Neural cell (in vitro differentiated cells): ENCODE measurements around the gene GABPB1. TPM values are rescaled to one million over a fixed set of nuclear protein-coding genes. Genes with fewer than 3 reads are reported as not detected.
"Not testable (repeated sequence)": the region's sequence is repeated elsewhere in the genome, so short reads cannot be mapped to it uniquely, and the experiment has no call there.

Experiments
- H2AFZ ChIP-seq: fragments of 200-600, 300-800 bp; sonication (generic), shearing (Covaris generic); 2 replicates; pipeline ENCODE4 v1.6.0; 2014; ENCODE audit warnings: low read depth, mild to moderate bottlenecking, antibody characterized with exemption, low read length, moderate library complexity
- H3F3A ChIP-seq: fragments of 200-600 bp; shearing (Covaris generic); 2 replicates; pipeline ENCODE4 v1.6.1; 2016; ENCODE audit warnings: mild to moderate bottlenecking, moderate library complexity, mixed read lengths, antibody characterized with exemption, low read length; ENCODE audit not compliant: insufficient read depth, poor library complexity, severe bottlenecking
- H3K27ac ChIP-seq: fragments of 200-600, 300-800 bp; sonication (generic), shearing (Covaris generic); 2 replicates; pipeline ENCODE4 v1.5.1; 2014; ENCODE audit warnings: mild to moderate bottlenecking, low read length, moderate library complexity
- H3K27me3 ChIP-seq: fragments of 300-800, 200-600 bp; sonication (generic), shearing (Covaris generic); 2 replicates; pipeline ENCODE4 v1.6.0; 2014; ENCODE audit warnings: mild to moderate bottlenecking, low read depth, low read length, moderate library complexity; ENCODE audit not compliant: insufficient read depth
- H3K36me3 ChIP-seq: fragments of 300-800, 200-600 bp; sonication (generic), shearing (Covaris generic); 2 replicates; pipeline ENCODE4 v1.5.1; 2014; ENCODE audit warnings: mild to moderate bottlenecking, antibody characterized with exemption, low read length, moderate library complexity; ENCODE audit not compliant: insufficient read depth
- H3K4me2 ChIP-seq: fragments of 300-800, 200-600 bp; sonication (generic), shearing (Covaris generic); 2 replicates; pipeline ENCODE4 v1.6.0; 2014; ENCODE audit warnings: mild to moderate bottlenecking, low read length
- H3K4me3 ChIP-seq: fragments of 300-800, 200-600 bp; sonication (generic), shearing (Covaris generic); 2 replicates; pipeline ENCODE4 v1.5.1; 2014; ENCODE audit warnings: mild to moderate bottlenecking, low read length, moderate library complexity
- H3K79me2 ChIP-seq: fragments of 200-600 bp; shearing (Covaris generic); replicated peaks from 2 replicates; pipeline ENCODE4 v1.6.0; 2014; ENCODE audit warnings: mild to moderate bottlenecking, low read length, moderate library complexity; ENCODE audit not compliant: insufficient read depth
- H3K9ac ChIP-seq: fragments of 300-800, 200-600 bp; sonication (generic), shearing (Covaris generic); 2 replicates; pipeline ENCODE4 v1.6.1; 2016; ENCODE audit warnings: mild to moderate bottlenecking, low read length, mixed read lengths
- H3K9me2 ChIP-seq: fragments of 200-600 bp; shearing (Covaris generic); 2 replicates; pipeline ENCODE4 v1.6.1; 2016; ENCODE audit warnings: mild to moderate bottlenecking, low read length, mixed read lengths; ENCODE audit not compliant: insufficient read depth
- H3K9me3 ChIP-seq: fragments of 200-600, 300-800 bp; sonication (generic), shearing (Covaris generic); 2 replicates; pipeline ENCODE4 v1.6.1; 2016; ENCODE audit warnings: mild to moderate bottlenecking, mixed run types, low read length, moderate library complexity, mixed read lengths
- H4K20me1 ChIP-seq: fragments of 200-600 bp; shearing (Covaris generic); 2 replicates; pipeline ENCODE4 v1.6.1; 2016; ENCODE audit warnings: mild to moderate bottlenecking, mixed run types; ENCODE audit not compliant: insufficient read depth
- CTCF ChIP-seq: fragments of 450-650 bp; IDR thresholded peaks from 2 replicates; pipeline ENCODE4 v1.5.1; 2014; ENCODE audit warnings: antibody characterized with exemption, mild to moderate bottlenecking, moderate library complexity; ENCODE audit not compliant: poor library complexity, severe bottlenecking
- EP300 ChIP-seq: fragments of 450-650 bp; conservative IDR thresholded peaks from 2 replicates; pipeline ENCODE4 v1.6.1; 2014; ENCODE audit warnings: antibody characterized with exemption, mild to moderate bottlenecking, moderate library complexity; ENCODE audit not compliant: poor library complexity, severe bottlenecking
- EZH2 ChIP-seq: fragments of 200-600, 300-800 bp; shearing (Covaris generic), sonication (generic); IDR thresholded peaks from 2 replicates; pipeline ENCODE4 v1.6.1; 2014; ENCODE audit warnings: antibody characterized with exemption, low read length, borderline replicate concordance, mild to moderate bottlenecking; ENCODE audit not compliant: insufficient read depth, poor library complexity, severe bottlenecking
- MXI1 ChIP-seq: fragments of 450-650 bp; conservative IDR thresholded peaks from 2 replicates; pipeline ENCODE4 v1.6.1; 2014; ENCODE audit warnings: antibody characterized with exemption, mild to moderate bottlenecking; ENCODE audit not compliant: poor library complexity, severe bottlenecking
- POLR2AphosphoS5 ChIP-seq: IDR thresholded peaks from 2 replicates; pipeline ENCODE4 v1.6.1; 2012
- RAD21 ChIP-seq: fragments of 450-650 bp; conservative IDR thresholded peaks from 2 replicates; pipeline ENCODE4 v1.6.1; 2014; ENCODE audit warnings: antibody characterized with exemption, mild to moderate bottlenecking, moderate library complexity
- SMC3 ChIP-seq: fragments of 450-650 bp; conservative IDR thresholded peaks from 2 replicates; pipeline ENCODE4 v1.6.1; 2014; ENCODE audit warnings: antibody characterized with exemption, mild to moderate bottlenecking, moderate library complexity; ENCODE audit not compliant: poor library complexity
- TAF1 ChIP-seq: IDR thresholded peaks from 2 replicates; pipeline ENCODE4 v1.6.1; 2012; ENCODE audit warnings: low read depth
- polyA minus RNA-seq: library from RNA; depleted of rRNA, polyadenylated mRNA; stranded (reverse); fragments of >200 nt; gene quantifications from 2 replicates; pipeline ENCODE4 v1.2.3, GENCODE V29; 2014
- polyA plus RNA-seq: library from polyadenylated mRNA; depleted of rRNA; stranded (reverse); fragments of >200 nt; gene quantifications from 2 replicates; pipeline ENCODE4 v1.2.3, GENCODE V29; 2014
- TF ChIP-seq, protein P1 (sequence below): IDR thresholded peaks from 2 replicates; pipeline ENCODE4 v1.6.1; 2012; ENCODE audit warnings: borderline replicate concordance

GABPB1 gene
- polyA plus RNA-seq (20.6 and 34.1 TPM in 2 replicates), polyA minus RNA-seq (49.4 and 56.8 TPM in 2 replicates)

DNA sequence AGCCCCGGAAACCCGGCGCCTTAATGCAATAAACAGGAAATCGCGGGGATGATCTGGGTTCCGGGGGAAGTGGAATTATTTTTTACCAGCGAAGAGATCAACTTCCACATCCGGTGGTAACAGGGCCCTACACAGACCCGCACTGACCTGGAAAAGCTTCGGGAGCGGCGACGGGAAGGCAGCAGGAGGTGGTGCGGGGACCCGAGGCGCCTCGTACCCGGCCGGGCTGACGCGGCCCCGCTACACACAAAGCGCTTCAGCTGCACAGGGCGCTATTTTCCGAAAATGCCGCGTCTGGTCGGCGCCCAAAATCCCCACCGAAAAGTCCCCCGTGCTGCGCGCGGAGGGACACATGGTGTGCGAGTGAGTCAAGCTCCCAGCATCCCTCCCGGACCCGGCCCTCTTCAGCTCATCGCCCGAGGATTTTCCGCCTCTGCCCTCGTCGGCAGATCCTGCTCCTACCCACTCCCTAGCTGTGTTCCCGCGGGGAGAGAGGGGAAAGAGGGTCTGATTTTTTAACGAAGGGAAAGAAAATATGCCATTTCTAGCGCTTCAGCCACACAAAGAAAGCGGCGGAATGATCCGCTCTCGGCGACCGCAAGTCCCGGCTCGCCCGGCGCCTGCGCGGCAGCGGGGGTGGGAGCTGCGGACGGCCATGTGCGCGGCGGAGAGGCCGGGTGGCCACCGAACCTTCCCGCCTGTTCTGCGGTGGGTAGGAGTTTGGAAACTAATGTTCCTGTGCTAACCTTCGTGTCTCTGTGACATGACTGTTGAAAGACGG lies at the start of gene GABPB1:
Gene GABPB1 (minus strand): TSS at position 361 of the 781 bp plus-strand sequence. CDS start 45,400 bp downstream, outside the sequence.
- H3F3A ChIP-seq = peaks cover 7% of the 10 kb centered on the region
- no peaks in the 10 kb centered on the region for H4K20me1 ChIP-seq
- no peaks in the 10 kb centered on the region for H3K9me2 ChIP-seq
- peak within 1 kb of the TSS; percentile 78 for H3K4me3 ChIP-seq
- H3K27ac ChIP-seq = peak within 1 kb of the TSS; percentile 100
- TF ChIP-seq RAD21 (no peak), CTCF (no peak), EZH2 (no peak), MXI1 (peak; percentile 99), TAF1 (peak; percentile 89), EP300 (peak; percentile 52), POLR2AphosphoS5 (peak; percentile 93), SMC3 (no peak)
- TF ChIP-seq, protein P1, sequence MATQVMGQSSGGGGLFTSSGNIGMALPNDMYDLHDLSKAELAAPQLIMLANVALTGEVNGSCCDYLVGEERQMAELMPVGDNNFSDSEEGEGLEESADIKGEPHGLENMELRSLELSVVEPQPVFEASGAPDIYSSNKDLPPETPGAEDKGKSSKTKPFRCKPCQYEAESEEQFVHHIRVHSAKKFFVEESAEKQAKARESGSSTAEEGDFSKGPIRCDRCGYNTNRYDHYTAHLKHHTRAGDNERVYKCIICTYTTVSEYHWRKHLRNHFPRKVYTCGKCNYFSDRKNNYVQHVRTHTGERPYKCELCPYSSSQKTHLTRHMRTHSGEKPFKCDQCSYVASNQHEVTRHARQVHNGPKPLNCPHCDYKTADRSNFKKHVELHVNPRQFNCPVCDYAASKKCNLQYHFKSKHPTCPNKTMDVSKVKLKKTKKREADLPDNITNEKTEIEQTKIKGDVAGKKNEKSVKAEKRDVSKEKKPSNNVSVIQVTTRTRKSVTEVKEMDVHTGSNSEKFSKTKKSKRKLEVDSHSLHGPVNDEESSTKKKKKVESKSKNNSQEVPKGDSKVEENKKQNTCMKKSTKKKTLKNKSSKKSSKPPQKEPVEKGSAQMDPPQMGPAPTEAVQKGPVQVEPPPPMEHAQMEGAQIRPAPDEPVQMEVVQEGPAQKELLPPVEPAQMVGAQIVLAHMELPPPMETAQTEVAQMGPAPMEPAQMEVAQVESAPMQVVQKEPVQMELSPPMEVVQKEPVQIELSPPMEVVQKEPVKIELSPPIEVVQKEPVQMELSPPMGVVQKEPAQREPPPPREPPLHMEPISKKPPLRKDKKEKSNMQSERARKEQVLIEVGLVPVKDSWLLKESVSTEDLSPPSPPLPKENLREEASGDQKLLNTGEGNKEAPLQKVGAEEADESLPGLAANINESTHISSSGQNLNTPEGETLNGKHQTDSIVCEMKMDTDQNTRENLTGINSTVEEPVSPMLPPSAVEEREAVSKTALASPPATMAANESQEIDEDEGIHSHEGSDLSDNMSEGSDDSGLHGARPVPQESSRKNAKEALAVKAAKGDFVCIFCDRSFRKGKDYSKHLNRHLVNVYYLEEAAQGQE = peak; percentile 93
- peaks cover 1% of the 10 kb centered on the region for H3K36me3 ChIP-seq
- H3K79me2 ChIP-seq = peaks cover 69% of the 10 kb centered on the region
- peak within 1 kb of the TSS; percentile 99 for H3K9ac ChIP-seq
- H3K27me3 ChIP-seq = no peaks in the 10 kb centered on the region
- H2AFZ ChIP-seq = peak within 1 kb of the TSS; percentile 97
- H3K4me2 ChIP-seq = peak within 1 kb of the TSS; percentile 94
- H3K9me3 ChIP-seq = no peaks in the 10 kb centered on the region

- H3K79me2 ChIP-seq, H3K9me2 ChIP-seq, H3F3A ChIP-seq, H4K20me1 ChIP-seq, H3K27ac ChIP-seq, H2AFZ ChIP-seq, H3K36me3 ChIP-seq, H3K27me3 ChIP-seq, H3K9ac ChIP-seq, H3K4me3 ChIP-seq, H3K4me2 ChIP-seq, H3K9me3 ChIP-seq: not testable (repeated sequence)
Measured at GRCh38 chr15:50391561-50391960, 36.6 kb upstream of the GABPB1 start.
